BLaER1 (cell line): ENCODE data around the gene GSG1L.
"Not testable (repeated sequence)": the region's sequence is repeated elsewhere in the genome, so short reads cannot be mapped to it uniquely, and the experiment has no call there.

ENCODE experiments used
- H3K27ac ChIP-seq: shearing (Covaris generic); formaldehyde crosslinking; 2 replicates; pipeline ENCODE4 v1.8.1; 2022
- H3K27me3 ChIP-seq: shearing (Covaris generic); formaldehyde crosslinking; 2 replicates; pipeline ENCODE4 v1.8.1; 2022
- H3K36me3 ChIP-seq: shearing (Covaris generic); formaldehyde crosslinking; 2 replicates; pipeline ENCODE4 v1.8.1; 2022
- H3K4me1 ChIP-seq: shearing (Covaris generic); formaldehyde crosslinking; 2 replicates; pipeline ENCODE4 v1.8.1; 2022
- H3K4me2 ChIP-seq: shearing (Covaris generic); formaldehyde crosslinking; 2 replicates; pipeline ENCODE4 v1.8.1; 2022
- H3K4me3 ChIP-seq: shearing (Covaris generic); formaldehyde crosslinking; 2 replicates; pipeline ENCODE4 v1.8.1; 2022
- H3K9ac ChIP-seq: shearing (Covaris generic); formaldehyde crosslinking; 2 replicates; pipeline ENCODE4 v1.8.1; 2022
- H3K9me3 ChIP-seq: shearing (Covaris generic); formaldehyde crosslinking; 2 replicates; pipeline ENCODE4 v1.8.1; 2022
- H4K20me1 ChIP-seq: shearing (Covaris generic); formaldehyde crosslinking; 2 replicates; pipeline ENCODE4 v1.8.1; 2022
- Cebpa-rat ChIP-seq: shearing (Covaris generic); IDR thresholded peaks from 2 replicates; pipeline ENCODE4 v1.8.1; 2022

Gene GSG1L

GRCh38 chr16:27993587-27993986 lies 69.9 kb downstream of the GSG1L start:
- peaks cover 27% of the 10 kb centered on the region for H3K9me3 ChIP-seq
- H4K20me1 ChIP-seq, result no peaks in the 10 kb centered on the region
- H3K9ac ChIP-seq, result no peak overlapping the region
- no peak for TF ChIP-seq Cebpa-rat
- no peaks in the 10 kb centered on the region for H3K36me3 ChIP-seq
- no peak overlapping the region for H3K4me2 ChIP-seq
- no peaks in the 10 kb centered on the region; the same call in 1 of the 2 replicates for H3K4me1 ChIP-seq
- H3K4me3 ChIP-seq, result no peak overlapping the region
- no peak overlapping the region for H3K27ac ChIP-seq
- H3K27me3 ChIP-seq, result no peaks in the 10 kb centered on the region

- H3K4me2 ChIP-seq, result no peak overlapping the region
Observed at GRCh38 chr16:27991876-27992275, 71.6 kb downstream of the GSG1L start.

DNA sequence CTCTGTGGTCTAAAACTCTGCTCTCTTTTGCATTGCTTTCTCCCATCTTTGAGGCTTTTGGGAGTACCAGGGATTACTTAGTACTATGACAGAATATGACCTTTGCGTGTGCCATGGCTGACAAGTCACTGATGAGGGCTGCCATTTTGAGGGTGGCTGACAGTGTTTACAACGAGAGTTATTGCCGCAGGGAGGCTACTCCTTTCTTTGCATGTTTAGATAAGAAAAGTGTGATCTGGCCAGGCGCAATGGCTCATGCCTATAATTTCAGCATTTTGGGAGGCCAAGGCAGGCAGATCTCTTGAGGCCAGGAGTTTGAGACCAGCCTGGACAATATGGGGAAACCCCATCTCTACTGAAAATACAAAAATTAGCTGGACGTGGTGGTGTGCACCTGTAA lies 77.5 kb downstream of the GSG1L start:
- no peaks in the 10 kb centered on the region for H3K4me1 ChIP-seq
- no peak overlapping the region for H3K27ac ChIP-seq
- no peak overlapping the region for H3K9ac ChIP-seq
- H3K4me3 ChIP-seq, result no peak overlapping the region
- H3K9me3 ChIP-seq, result no peaks in the 10 kb centered on the region
- no peaks in the 10 kb centered on the region for H4K20me1 ChIP-seq
- no peak for TF ChIP-seq Cebpa-rat
- no peaks in the 10 kb centered on the region for H3K36me3 ChIP-seq
- H3K27me3 ChIP-seq, result no peaks in the 10 kb centered on the region
- no peak overlapping the region for H3K4me2 ChIP-seq

More at GRCh38 chr16:27991876-27992275, 71.6 kb downstream of the GSG1L start:
- Histone ChIP-seq H3K27me3 (no peaks in the 10 kb centered on the region), H3K9me3 (peaks cover 27% of the 10 kb centered on the region), H3K9ac (no peak overlapping the region), H3K4me3 (no peak overlapping the region), H3K4me1 (no peaks in the 10 kb centered on the region; the same call in 1 of the 2 replicates), H4K20me1 (no peaks in the 10 kb centered on the region), H3K36me3 (no peaks in the 10 kb centered on the region), H3K27ac (no peak overlapping the region)
- TF ChIP-seq Cebpa-rat, result no peak

DNA sequence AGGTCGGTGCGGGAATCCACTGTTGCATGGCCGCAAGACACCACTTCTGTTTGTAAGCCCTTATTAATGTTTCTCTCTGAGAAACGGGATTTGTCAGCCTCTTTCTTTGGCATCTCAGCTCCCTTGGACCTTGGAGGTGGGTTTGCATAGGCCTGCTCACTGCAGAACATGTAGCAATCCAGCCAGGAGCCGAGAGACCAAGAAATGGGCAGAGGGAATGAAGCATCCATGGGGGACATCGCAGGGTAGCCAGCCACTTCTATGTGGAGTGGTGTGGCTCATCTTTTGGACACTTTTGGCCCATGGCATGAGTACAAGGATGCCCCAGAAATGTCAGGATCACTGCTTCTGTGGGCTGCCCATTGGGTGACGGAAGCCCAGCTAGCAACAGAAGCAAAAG lies 79.4 kb downstream of the GSG1L start:
- no peaks in the 10 kb centered on the region for H3K9me3 ChIP-seq
- H4K20me1 ChIP-seq, result no peaks in the 10 kb centered on the region
- no peaks in the 10 kb centered on the region for H3K36me3 ChIP-seq
- no peak for TF ChIP-seq Cebpa-rat
- H3K4me3 ChIP-seq, result no peak overlapping the region
- no peak overlapping the region for H3K4me2 ChIP-seq
- H3K27me3 ChIP-seq, result no peaks in the 10 kb centered on the region
- H3K4me1 ChIP-seq, result no peaks in the 10 kb centered on the region
- no peak overlapping the region for H3K27ac ChIP-seq
- H3K9ac ChIP-seq, result no peak overlapping the region

GRCh38 chr16:27983244-27983643 lies 80.3 kb downstream of the GSG1L start:
- TF ChIP-seq Cebpa-rat, result no peak
- Histone ChIP-seq H3K4me1 (no peaks in the 10 kb centered on the region), H3K27me3 (no peaks in the 10 kb centered on the region), H3K27ac (no peak overlapping the region), H4K20me1 (no peaks in the 10 kb centered on the region), H3K4me2 (no peak overlapping the region), H3K36me3 (no peaks in the 10 kb centered on the region), H3K9ac (no peak overlapping the region), H3K9me3 (no peaks in the 10 kb centered on the region), H3K4me3 (no peak overlapping the region)

GRCh38 chr16:27982184-27982583 lies 81.3 kb downstream of the GSG1L start:
- Histone ChIP-seq H3K27ac (no peak overlapping the region), H3K4me1 (no peaks in the 10 kb centered on the region), H4K20me1 (no peaks in the 10 kb centered on the region), H3K4me2 (no peak overlapping the region), H3K36me3 (no peaks in the 10 kb centered on the region), H3K4me3 (no peak overlapping the region), H3K9me3 (no peaks in the 10 kb centered on the region), H3K27me3 (no peaks in the 10 kb centered on the region), H3K9ac (no peak overlapping the region)
- TF ChIP-seq Cebpa-rat, result no peak

- Histone ChIP-seq H3K36me3 (no peaks in the 10 kb centered on the region), H3K4me1 (no peaks in the 10 kb centered on the region), H4K20me1 (no peaks in the 10 kb centered on the region), H3K4me3 (no peak overlapping the region), H3K27ac (no peak overlapping the region), H3K4me2 (no peak overlapping the region), H3K27me3 (no peaks in the 10 kb centered on the region), H3K9me3 (no peaks in the 10 kb centered on the region), H3K9ac (no peak overlapping the region)
- no peak for TF ChIP-seq Cebpa-rat
Observed at GRCh38 chr16:27980919-27981700, 82.4 kb downstream of the GSG1L start.

DNA sequence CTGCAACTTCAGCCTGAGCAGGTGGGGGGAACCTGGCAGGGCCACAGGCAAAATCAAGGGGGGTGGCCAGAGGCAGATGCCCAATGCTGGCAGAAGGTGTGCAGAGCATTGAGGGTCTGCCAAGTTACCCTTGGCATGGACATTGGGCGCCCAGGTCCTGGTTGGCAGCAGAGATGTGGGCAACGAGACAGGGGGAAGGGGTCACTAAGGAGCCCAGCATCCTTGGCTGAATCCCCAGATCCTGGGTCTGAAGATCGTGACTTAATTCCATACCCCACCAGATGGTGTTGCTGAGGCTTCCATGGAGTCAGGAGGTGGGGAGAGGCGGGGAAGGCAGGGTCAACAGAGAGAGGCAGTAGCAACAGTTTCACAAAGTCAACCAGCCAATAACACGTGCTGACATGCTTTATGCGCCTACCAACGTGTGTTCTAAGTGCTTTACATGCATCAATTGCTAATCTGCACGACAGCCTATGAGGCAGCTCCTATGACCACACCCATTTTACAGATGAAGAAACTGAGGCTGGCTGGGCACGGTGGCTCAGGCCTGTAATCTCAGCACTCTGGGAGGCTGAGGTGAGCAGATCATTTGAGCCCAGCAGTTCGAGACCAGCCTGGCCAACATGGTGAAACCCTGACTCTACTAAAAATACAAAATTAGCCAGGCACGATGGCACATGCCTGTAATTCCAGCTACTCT lies 83.3 kb downstream of the GSG1L start:
- no peaks in the 10 kb centered on the region for H3K27me3 ChIP-seq
- no peaks in the 10 kb centered on the region for H3K9me3 ChIP-seq
- no peak overlapping the region for H3K4me3 ChIP-seq
- H4K20me1 ChIP-seq, result no peaks in the 10 kb centered on the region
- H3K4me2 ChIP-seq, result no peak overlapping the region
- no peaks in the 10 kb centered on the region for H3K36me3 ChIP-seq
- H3K27ac ChIP-seq, result no peak overlapping the region
- H3K9ac ChIP-seq, result no peak overlapping the region
- no peak for TF ChIP-seq Cebpa-rat
- no peaks in the 10 kb centered on the region for H3K4me1 ChIP-seq

DNA sequence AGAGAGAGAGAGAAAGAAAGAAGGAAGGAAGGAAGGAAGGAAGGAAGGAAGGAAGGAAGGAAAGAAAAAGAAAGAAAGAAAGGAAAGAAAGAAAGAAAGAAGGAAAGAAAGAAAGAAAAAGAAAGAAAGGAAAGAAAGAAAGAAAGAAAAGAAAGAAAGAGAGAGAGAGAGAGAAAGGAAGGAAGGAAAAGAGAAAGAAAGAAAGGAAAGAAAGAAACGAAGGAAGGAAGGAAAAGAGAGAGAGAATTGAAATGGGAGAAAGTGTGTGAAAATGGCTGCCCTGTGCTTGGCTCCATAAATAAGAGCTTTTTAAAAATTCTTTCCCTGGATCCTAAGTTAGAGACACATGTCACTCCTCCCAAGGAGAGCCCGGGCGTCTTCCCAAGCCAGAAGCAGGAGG lies 83.8 kb downstream of the GSG1L start:
- not testable (repeated sequence) for H3K36me3 ChIP-seq, H4K20me1 ChIP-seq, H3K4me2 ChIP-seq, H3K27ac ChIP-seq, H3K9ac ChIP-seq, H3K4me1 ChIP-seq, H3K4me3 ChIP-seq, H3K9me3 ChIP-seq, H3K27me3 ChIP-seq

- Histone ChIP-seq H3K36me3 (no peaks in the 10 kb centered on the region), H3K4me2 (no peak overlapping the region), H3K4me3 (no peak overlapping the region), H3K27me3 (no peaks in the 10 kb centered on the region), H3K27ac (no peak overlapping the region), H4K20me1 (no peaks in the 10 kb centered on the region), H3K9me3 (no peaks in the 10 kb centered on the region), H3K4me1 (no peaks in the 10 kb centered on the region), H3K9ac (no peak overlapping the region)
- no peak for TF ChIP-seq Cebpa-rat
Observed at GRCh38 chr16:27978876-27979275, 84.6 kb downstream of the GSG1L start.
